GM23338 (cell line): ENCODE results near the gene PAPPA. TPM values are rescaled to one million over a fixed set of nuclear protein-coding genes. Genes with fewer than 3 reads are reported as not detected.

ENCODE experiments used
- ATAC-seq: fragments of 200-7000 bp; cut with Tn5 transposase; 3 replicates; pipeline ENCODE4 v1.9.1; 2020
- DNase-seq: peaks from one replicate; pipeline ENCODE4 v3.0.0-alpha.2; 2015; ENCODE audit warnings: low spot score
- H2AFZ ChIP-seq: fragments of 200-600 bp; sonication (generic); 2 replicates; pipeline ENCODE4 v1.8.0; 2016; ENCODE audit warnings: antibody characterized with exemption, mild to moderate bottlenecking, moderate library complexity
- H3F3A ChIP-seq: fragments of 200-600 bp; sonication (generic); replicated peaks from 2 replicates; pipeline ENCODE4 v1.8.0; 2017; ENCODE audit warnings: antibody characterized with exemption, mixed run types, low read depth
- H3K27ac ChIP-seq: fragments of 200-600 bp; sonication (generic); 2 replicates; pipeline ENCODE4 v1.6.1; 2016; ENCODE audit warnings: low read depth
- H3K27me3 ChIP-seq: fragments of 200-600 bp; sonication (generic); 2 replicates; pipeline ENCODE4 v1.8.0; 2016; ENCODE audit warnings: mild to moderate bottlenecking, mixed run types, moderate library complexity; ENCODE audit not compliant: insufficient read depth
- H3K36me3 ChIP-seq: fragments of 200-600 bp; sonication (generic); 2 replicates; pipeline ENCODE4 v1.8.0; 2016; ENCODE audit warnings: mild to moderate bottlenecking; ENCODE audit not compliant: insufficient read depth
- H3K4me1 ChIP-seq: fragments of 200-600 bp; sonication (generic); 2 replicates; pipeline ENCODE4 v1.8.0; 2016; ENCODE audit warnings: mild to moderate bottlenecking, moderate library complexity; ENCODE audit not compliant: insufficient read depth
- H3K4me2 ChIP-seq: fragments of 200-600 bp; sonication (generic); 2 replicates; pipeline ENCODE4 v1.7.1; 2017; ENCODE audit warnings: mixed run types
- H3K4me3 ChIP-seq: fragments of 200-600 bp; sonication (generic); 2 replicates; pipeline ENCODE4 v1.6.1; 2016; ENCODE audit warnings: mixed run types
- H3K79me2 ChIP-seq: fragments of 200-600 bp; sonication (generic); replicated peaks from 2 replicates; pipeline ENCODE4 v1.8.0; 2017; ENCODE audit warnings: mild to moderate bottlenecking; ENCODE audit not compliant: insufficient read depth
- H3K9me2 ChIP-seq: fragments of 200-600 bp; sonication (generic); 2 replicates; pipeline ENCODE4 v1.8.0; 2017; ENCODE audit not compliant: insufficient read depth
- H4K20me1 ChIP-seq: fragments of 200-600 bp; sonication (generic); replicated peaks from 2 replicates; pipeline ENCODE4 v1.8.0; 2017; ENCODE audit warnings: mild to moderate bottlenecking; ENCODE audit not compliant: insufficient read depth
- H3K27ac Mint-ChIP-seq: 2 replicates; pipeline ENCODE4 v1.8.0; 2020; ENCODE audit warnings: inconsistent platforms, mild to moderate bottlenecking, moderate library complexity, mixed read lengths
- H3K27me3 Mint-ChIP-seq: 3 replicates; pipeline ENCODE4 v1.8.0; 2022; ENCODE audit warnings: low read depth, mild to moderate bottlenecking, moderate library complexity, mixed read lengths, inconsistent platforms; ENCODE audit not compliant: insufficient read depth, poor library complexity
- H3K36me3 Mint-ChIP-seq: 3 replicates; pipeline ENCODE4 v1.8.0; 2021; ENCODE audit warnings: low read depth, mild to moderate bottlenecking, inconsistent platforms, moderate library complexity, mixed read lengths
- H3K4me1 Mint-ChIP-seq: 3 replicates; pipeline ENCODE4 v1.8.0; 2020; ENCODE audit warnings: mild to moderate bottlenecking, inconsistent platforms, mixed read lengths
- H3K4me3 Mint-ChIP-seq: 3 replicates; pipeline ENCODE4 v1.8.0; 2021; ENCODE audit warnings: moderate library complexity, mild to moderate bottlenecking, inconsistent platforms, mixed read lengths
- H3K9me3 Mint-ChIP-seq: 3 replicates; pipeline ENCODE4 v1.8.0; 2020; ENCODE audit warnings: moderate library complexity, mild to moderate bottlenecking, inconsistent platforms, mixed read lengths
- CREB1 ChIP-seq: fragments of 250-450 bp; sonication (Bioruptor Pico); IDR thresholded peaks from 2 replicates; pipeline ENCODE4 v1.5.0; 2020; ENCODE audit warnings: low read depth, mild to moderate bottlenecking, moderate library complexity
- EZH2 ChIP-seq: fragments of 200-600 bp; sonication (generic); IDR thresholded peaks from one replicate; pipeline ENCODE4 v1.8.0; 2017; ENCODE audit warnings: antibody characterized with exemption, mild to moderate bottlenecking, low read depth; ENCODE audit not compliant: unreplicated experiment
- EZH2phosphoT487 ChIP-seq: fragments of 200-600 bp; sonication (generic); IDR thresholded peaks from one replicate; pipeline ENCODE4 v1.8.1; 2018; ENCODE audit warnings: antibody characterized with exemption; ENCODE audit not compliant: unreplicated experiment
- JUNB ChIP-seq: IDR thresholded peaks from one replicate; pipeline ENCODE4 v1.6.1; 2016; ENCODE audit warnings: antibody characterized with exemption; ENCODE audit not compliant: unreplicated experiment
- NANOG ChIP-seq: IDR thresholded peaks from 2 replicates; pipeline ENCODE4 v1.6.1; 2016; ENCODE audit warnings: antibody characterized with exemption, borderline replicate concordance
- POLR2AphosphoS5 ChIP-seq: IDR thresholded peaks from 2 replicates; pipeline ENCODE4 v1.6.1; 2016; ENCODE audit warnings: antibody characterized with exemption, low read depth
- STAT1 ChIP-seq: IDR thresholded peaks from one replicate; pipeline ENCODE4 v1.6.1; 2016; ENCODE audit warnings: antibody characterized with exemption; ENCODE audit not compliant: unreplicated experiment
- ZNF114 ChIP-seq: fragments of 250-450 bp; sonication (Bioruptor Pico); IDR thresholded peaks from 2 replicates; pipeline ENCODE4 v1.5.0; 2020; ENCODE audit warnings: mild to moderate bottlenecking, moderate library complexity
- ZNF331 ChIP-seq: fragments of 250-450 bp; sonication (Bioruptor Pico); IDR thresholded peaks from 2 replicates; pipeline ENCODE4 v1.5.0; 2020; ENCODE audit warnings: low read depth, mild to moderate bottlenecking, moderate library complexity
- polyA plus RNA-seq: library from polyadenylated mRNA; unstranded; fragments of >200 nt; fragmentation: Nextera tagmentation; extraction: Ambion mirVana; gene quantifications from 2 replicates; pipeline ENCODE4 v1.2.1, GENCODE V29; 2016
- total RNA-seq: library from RNA; depleted of rRNA; stranded (reverse); fragments of >200 nt; shearing (Covaris generic); gene quantifications from 2 replicates; pipeline ENCODE4 v1.2.3, GENCODE V29; 2014
- TF ChIP-seq, protein P1 (sequence below): IDR thresholded peaks from 2 replicates; pipeline ENCODE4 v1.6.1; 2016; ENCODE audit warnings: antibody characterized with exemption
- TF ChIP-seq, protein P2 (sequence below): IDR thresholded peaks from one replicate; pipeline ENCODE4 v1.6.1; 2018; ENCODE audit warnings: antibody characterized with exemption; ENCODE audit not compliant: unreplicated experiment
- TF ChIP-seq, protein P3 (sequence below): fragments of 250-450 bp; sonication (Bioruptor Pico); IDR thresholded peaks from 2 replicates; pipeline ENCODE4 v1.5.0; 2020; ENCODE audit warnings: mild to moderate bottlenecking, moderate library complexity

The PAPPA gene
- total and polyA plus RNA-seq, 2 experiments from 2014 or later, result 0.38 to 0.66 TPM

DNA sequence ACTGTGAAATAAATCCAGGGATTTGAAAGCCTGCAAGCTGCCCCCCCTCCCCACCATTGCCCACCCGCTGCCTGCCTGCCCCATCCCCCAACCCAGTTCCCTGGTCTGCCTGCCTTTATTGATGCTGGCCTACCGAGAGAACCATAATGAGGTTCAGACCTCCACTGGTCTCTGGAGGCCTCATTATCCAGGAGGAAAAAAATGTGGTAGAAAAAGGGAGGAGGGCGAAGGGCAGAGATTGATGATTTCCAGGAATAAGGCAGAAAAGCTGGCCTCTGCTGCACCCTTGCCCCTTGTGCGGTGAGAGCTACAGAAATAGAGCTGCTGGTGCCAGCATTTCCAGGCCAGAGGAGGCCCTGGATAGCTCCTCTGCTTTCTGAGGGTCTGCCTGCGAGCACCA, 216.1 kb downstream of the PAPPA start:
- Histone ChIP-seq H3K9me2 (no peaks in the 10 kb centered on the region), H2AFZ (no peak overlapping the region), H3K4me3 (no peak overlapping the region), H3K27me3 (no peaks in the 10 kb centered on the region), H3K4me2 (no peak overlapping the region), H3K4me1 (peaks cover 5% of the 10 kb centered on the region), H3K36me3 (no peaks in the 10 kb centered on the region), H4K20me1 (no peaks in the 10 kb centered on the region), H3K79me2 (no peaks in the 10 kb centered on the region), H3K27ac (no peak overlapping the region), H3F3A (no peaks in the 10 kb centered on the region)
- H3K9me3 Mint-ChIP-seq, result no peaks in the 10 kb centered on the region
- TF ChIP-seq NANOG, result no peak
- no peak for TF ChIP-seq ZNF114 (CRISPR knock-in tag)
- TF ChIP-seq, protein P1, sequence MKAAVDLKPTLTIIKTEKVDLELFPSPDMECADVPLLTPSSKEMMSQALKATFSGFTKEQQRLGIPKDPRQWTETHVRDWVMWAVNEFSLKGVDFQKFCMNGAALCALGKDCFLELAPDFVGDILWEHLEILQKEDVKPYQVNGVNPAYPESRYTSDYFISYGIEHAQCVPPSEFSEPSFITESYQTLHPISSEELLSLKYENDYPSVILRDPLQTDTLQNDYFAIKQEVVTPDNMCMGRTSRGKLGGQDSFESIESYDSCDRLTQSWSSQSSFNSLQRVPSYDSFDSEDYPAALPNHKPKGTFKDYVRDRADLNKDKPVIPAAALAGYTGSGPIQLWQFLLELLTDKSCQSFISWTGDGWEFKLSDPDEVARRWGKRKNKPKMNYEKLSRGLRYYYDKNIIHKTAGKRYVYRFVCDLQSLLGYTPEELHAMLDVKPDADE, result no peak
- TF ChIP-seq EZH2, result no peak
- TF ChIP-seq ZNF331 (CRISPR knock-in tag), result no peak
- no peak for TF ChIP-seq POLR2AphosphoS5
- TF ChIP-seq, protein P2, sequence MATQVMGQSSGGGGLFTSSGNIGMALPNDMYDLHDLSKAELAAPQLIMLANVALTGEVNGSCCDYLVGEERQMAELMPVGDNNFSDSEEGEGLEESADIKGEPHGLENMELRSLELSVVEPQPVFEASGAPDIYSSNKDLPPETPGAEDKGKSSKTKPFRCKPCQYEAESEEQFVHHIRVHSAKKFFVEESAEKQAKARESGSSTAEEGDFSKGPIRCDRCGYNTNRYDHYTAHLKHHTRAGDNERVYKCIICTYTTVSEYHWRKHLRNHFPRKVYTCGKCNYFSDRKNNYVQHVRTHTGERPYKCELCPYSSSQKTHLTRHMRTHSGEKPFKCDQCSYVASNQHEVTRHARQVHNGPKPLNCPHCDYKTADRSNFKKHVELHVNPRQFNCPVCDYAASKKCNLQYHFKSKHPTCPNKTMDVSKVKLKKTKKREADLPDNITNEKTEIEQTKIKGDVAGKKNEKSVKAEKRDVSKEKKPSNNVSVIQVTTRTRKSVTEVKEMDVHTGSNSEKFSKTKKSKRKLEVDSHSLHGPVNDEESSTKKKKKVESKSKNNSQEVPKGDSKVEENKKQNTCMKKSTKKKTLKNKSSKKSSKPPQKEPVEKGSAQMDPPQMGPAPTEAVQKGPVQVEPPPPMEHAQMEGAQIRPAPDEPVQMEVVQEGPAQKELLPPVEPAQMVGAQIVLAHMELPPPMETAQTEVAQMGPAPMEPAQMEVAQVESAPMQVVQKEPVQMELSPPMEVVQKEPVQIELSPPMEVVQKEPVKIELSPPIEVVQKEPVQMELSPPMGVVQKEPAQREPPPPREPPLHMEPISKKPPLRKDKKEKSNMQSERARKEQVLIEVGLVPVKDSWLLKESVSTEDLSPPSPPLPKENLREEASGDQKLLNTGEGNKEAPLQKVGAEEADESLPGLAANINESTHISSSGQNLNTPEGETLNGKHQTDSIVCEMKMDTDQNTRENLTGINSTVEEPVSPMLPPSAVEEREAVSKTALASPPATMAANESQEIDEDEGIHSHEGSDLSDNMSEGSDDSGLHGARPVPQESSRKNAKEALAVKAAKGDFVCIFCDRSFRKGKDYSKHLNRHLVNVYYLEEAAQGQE, result no peak
- TF ChIP-seq, protein P3, sequence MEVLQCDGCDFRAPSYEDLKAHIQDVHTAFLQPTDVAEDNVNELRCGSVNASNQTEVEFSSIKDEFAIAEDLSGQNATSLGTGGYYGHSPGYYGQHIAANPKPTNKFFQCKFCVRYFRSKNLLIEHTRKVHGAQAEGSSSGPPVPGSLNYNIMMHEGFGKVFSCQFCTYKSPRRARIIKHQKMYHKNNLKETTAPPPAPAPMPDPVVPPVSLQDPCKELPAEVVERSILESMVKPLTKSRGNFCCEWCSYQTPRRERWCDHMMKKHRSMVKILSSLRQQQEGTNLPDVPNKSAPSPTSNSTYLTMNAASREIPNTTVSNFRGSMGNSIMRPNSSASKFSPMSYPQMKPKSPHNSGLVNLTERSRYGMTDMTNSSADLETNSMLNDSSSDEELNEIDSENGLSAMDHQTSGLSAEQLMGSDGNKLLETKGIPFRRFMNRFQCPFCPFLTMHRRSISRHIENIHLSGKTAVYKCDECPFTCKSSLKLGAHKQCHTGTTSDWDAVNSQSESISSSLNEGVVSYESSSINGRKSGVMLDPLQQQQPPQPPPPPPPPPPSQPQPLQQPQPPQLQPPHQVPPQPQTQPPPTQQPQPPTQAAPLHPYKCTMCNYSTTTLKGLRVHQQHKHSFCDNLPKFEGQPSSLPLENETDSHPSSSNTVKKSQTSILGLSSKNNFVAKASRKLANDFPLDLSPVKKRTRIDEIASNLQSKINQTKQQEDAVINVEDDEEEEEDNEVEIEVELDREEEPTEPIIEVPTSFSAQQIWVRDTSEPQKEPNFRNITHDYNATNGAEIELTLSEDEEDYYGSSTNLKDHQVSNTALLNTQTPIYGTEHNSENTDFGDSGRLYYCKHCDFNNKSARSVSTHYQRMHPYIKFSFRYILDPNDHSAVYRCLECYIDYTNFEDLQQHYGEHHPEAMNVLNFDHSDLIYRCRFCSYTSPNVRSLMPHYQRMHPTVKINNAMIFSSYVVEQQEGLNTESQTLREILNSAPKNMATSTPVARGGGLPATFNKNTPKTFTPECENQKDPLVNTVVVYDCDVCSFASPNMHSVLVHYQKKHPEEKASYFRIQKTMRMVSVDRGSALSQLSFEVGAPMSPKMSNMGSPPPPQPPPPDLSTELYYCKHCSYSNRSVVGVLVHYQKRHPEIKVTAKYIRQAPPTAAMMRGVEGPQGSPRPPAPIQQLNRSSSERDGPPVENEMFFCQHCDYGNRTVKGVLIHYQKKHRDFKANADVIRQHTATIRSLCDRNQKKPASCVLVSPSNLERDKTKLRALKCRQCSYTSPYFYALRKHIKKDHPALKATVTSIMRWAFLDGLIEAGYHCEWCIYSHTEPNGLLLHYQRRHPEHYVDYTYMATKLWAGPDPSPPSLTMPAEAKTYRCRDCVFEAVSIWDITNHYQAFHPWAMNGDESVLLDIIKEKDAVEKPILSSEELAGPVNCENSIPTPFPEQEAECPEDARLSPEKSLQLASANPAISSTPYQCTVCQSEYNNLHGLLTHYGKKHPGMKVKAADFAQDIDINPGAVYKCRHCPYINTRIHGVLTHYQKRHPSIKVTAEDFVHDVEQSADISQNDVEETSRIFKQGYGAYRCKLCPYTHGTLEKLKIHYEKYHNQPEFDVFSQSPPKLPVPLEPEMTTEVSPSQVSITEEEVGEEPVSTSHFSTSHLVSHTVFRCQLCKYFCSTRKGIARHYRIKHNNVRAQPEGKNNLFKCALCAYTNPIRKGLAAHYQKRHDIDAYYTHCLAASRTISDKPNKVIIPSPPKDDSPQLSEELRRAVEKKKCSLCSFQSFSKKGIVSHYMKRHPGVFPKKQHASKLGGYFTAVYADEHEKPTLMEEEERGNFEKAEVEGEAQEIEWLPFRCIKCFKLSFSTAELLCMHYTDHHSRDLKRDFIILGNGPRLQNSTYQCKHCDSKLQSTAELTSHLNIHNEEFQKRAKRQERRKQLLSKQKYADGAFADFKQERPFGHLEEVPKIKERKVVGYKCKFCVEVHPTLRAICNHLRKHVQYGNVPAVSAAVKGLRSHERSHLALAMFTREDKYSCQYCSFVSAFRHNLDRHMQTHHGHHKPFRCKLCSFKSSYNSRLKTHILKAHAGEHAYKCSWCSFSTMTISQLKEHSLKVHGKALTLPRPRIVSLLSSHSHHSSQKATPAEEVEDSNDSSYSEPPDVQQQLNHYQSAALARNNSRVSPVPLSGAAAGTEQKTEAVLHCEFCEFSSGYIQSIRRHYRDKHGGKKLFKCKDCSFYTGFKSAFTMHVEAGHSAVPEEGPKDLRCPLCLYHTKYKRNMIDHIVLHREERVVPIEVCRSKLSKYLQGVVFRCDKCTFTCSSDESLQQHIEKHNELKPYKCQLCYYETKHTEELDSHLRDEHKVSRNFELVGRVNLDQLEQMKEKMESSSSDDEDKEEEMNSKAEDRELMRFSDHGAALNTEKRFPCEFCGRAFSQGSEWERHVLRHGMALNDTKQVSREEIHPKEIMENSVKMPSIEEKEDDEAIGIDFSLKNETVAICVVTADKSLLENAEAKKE (CRISPR knock-in tag), result no peak
- no peak for TF ChIP-seq EZH2phosphoT487
- no peak for TF ChIP-seq CREB1 (CRISPR knock-in tag)
- no peak for TF ChIP-seq STAT1
- no peak for TF ChIP-seq JUNB
- H3K27me3 Mint-ChIP-seq, result no peaks in the 10 kb centered on the region
- H3K4me3 Mint-ChIP-seq, result no peak overlapping the region
- no peak for ATAC-seq
- DNase-seq, result no peak
- H3K36me3 Mint-ChIP-seq, result no peaks in the 10 kb centered on the region
- H3K27ac Mint-ChIP-seq, result no peak overlapping the region
- peaks cover 5% of the 10 kb centered on the region for H3K4me1 Mint-ChIP-seq
